Body of pancreas (tissue), 4 donors: ENCODE data around the gene PTPRT.

Source experiments
- POLR2A ChIP-seq, 3 donors: fragments of 450-650 bp; IDR thresholded peaks; one replicate each; pipeline ENCODE4 v1.6.1; 2016; ENCODE audit warnings: antibody characterized with exemption in 3 of 3, mild to moderate bottlenecking in 2 of 3
- TF ChIP-seq, protein P1 (sequence below), 7 experiments: fragments of 450-650 bp in 4 of 7; fragments of 200-600 bp in 3 of 7; sonication (generic) in 3 of 7; IDR thresholded peaks; one replicate each; pipeline ENCODE4 v1.5.1; 2016 to 2019; ENCODE audit warnings: antibody characterized with exemption in 7 of 7

DNA sequence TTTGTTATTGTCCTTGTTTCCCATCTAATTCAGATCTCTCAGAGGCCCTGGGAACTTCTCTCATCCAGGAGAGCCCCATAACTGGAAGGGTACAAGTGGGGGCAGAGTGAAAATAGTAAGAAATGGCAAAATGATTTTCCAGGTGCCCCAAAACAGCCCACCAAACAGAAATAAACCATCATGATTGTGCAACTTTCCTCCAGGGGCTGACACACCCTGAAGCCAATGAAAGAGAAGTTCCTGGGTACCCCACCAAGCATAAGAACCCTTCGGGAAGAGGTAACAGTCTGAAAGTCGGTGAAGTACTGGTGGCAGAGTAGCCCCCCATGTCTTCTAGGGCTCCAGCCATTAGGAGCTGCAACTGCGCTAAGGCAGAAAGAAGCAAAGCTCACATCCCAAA is 282.0 kb downstream of the PTPRT start:
- TF ChIP-seq, protein P1, sequence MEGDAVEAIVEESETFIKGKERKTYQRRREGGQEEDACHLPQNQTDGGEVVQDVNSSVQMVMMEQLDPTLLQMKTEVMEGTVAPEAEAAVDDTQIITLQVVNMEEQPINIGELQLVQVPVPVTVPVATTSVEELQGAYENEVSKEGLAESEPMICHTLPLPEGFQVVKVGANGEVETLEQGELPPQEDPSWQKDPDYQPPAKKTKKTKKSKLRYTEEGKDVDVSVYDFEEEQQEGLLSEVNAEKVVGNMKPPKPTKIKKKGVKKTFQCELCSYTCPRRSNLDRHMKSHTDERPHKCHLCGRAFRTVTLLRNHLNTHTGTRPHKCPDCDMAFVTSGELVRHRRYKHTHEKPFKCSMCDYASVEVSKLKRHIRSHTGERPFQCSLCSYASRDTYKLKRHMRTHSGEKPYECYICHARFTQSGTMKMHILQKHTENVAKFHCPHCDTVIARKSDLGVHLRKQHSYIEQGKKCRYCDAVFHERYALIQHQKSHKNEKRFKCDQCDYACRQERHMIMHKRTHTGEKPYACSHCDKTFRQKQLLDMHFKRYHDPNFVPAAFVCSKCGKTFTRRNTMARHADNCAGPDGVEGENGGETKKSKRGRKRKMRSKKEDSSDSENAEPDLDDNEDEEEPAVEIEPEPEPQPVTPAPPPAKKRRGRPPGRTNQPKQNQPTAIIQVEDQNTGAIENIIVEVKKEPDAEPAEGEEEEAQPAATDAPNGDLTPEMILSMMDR (IDR thresholded peaks at IDR 0.05), result no peak
- TF ChIP-seq POLR2A (IDR thresholded peaks at IDR 0.05), result no peak
